Measurements from ENCODE around the gene KIF13A. TPM values are rescaled to one million over a fixed set of nuclear protein-coding genes. Genes with fewer than 3 reads are reported as not detected.

The KIF13A gene
- total RNA-seq, 5 donors from 2014 or later (not counting 1 experiment from before 2014, with no cell fraction given) = 0.55 to 2.0 (median 0.92) TPM

DNA sequence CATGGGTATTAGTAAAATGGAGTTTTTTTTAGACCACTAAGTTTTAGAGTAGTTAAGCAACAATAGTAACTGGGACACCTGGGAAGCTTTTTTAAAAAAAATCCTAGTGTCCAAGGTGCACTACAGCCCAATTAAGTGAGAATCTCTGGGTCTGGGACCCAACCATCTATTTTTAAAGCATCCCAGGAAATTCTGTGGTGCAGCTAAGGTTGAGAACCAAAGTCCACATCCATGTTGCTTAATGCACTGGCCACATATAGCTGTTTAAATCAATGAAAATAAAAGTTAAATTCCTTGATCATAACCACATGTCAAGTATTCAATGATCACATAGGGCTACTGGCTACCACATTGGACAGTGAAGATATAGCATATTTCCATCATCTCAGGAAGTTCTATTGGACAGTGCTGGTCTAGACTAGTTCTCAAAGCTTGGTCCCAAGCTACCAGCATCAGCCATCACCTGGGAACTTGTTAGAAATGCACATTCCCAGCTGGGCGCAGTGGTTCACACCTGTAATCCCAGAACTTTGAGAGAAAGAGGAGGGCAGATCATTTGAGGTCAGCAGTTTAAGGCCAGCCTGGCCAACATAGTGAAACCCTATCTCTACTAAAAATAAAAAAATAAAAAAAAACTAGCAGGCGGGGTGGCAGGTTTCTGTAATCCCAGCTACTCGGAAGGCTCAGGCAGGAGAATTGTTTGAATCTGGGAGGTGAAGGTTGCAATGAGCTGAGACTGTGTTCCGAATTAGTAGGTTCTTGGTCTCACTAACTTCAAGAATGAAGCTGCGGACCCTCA lies 12.7 kb downstream of the KIF13A start:
- CTCF ChIA-PET = no interaction called here
- POLR2A ChIA-PET = no interaction called here
- no peaks in the 10 kb centered on the region for H3K9me3 ChIP-seq
- Mint-ChIP-seq H3K27me3 (peaks cover 9 to 15% of the 10 kb centered on the region in 2 donors), H3K36me3 (no peaks in the 10 kb centered on the region), H3K4me3 (no peak overlapping the region), H3K27ac (no peak overlapping the region), H3K4me1 (peaks cover 0 to 2% (median 0%) of the 10 kb centered on the region in 3 donors), H3K9me3 (no peaks in the 10 kb centered on the region)
- DNase-seq (no peak), ATAC-seq (replicated peaks in 1 of 4) (no peak)
- no peaks in the 10 kb centered on the region for H3K4me1 ChIP-seq (ENCODE audit: control insufficient read depth in 1 of 2, extremely low read depth in 1 of 2, insufficient read depth in 2 of 2, low read length in 2 of 2)
- H3K27ac ChIP-seq (ENCODE audit: low read length) = no peak overlapping the region
- H3K27me3 ChIP-seq (replicated peaks in 1 of 2; ENCODE audit: control insufficient read depth in 2 of 2, extremely low read depth in 1 of 2, insufficient read depth in 2 of 2, low read length in 1 of 2) = no peaks in the 10 kb centered on the region
- 94% methylated on average over 2 of the region's 5 CpGs for WGBS (ENCODE audit: insufficient coverage)
- no peak overlapping the region for H3K4me3 ChIP-seq (ENCODE audit: control insufficient read depth in 1 of 2, extremely low read depth in 1 of 2, low read length in 1 of 2)
- no peaks in the 10 kb centered on the region for H3K36me3 ChIP-seq (ENCODE audit: control insufficient read depth in 2 of 2, extremely low read depth in 1 of 2, insufficient read depth in 1 of 2, low read length in 1 of 2)

GRCh38 chr6:17972978-17973622 lies 14.3 kb downstream of the KIF13A start:
- no peaks in the 10 kb centered on the region for H3K4me1 ChIP-seq (ENCODE audit: control insufficient read depth in 1 of 2, extremely low read depth in 1 of 2, insufficient read depth in 2 of 2, low read length in 2 of 2)
- ATAC-seq (replicated peaks in 1 of 4) = no peak
- Mint-ChIP-seq H3K27ac (no peak overlapping the region), H3K9me3 (no peaks in the 10 kb centered on the region), H3K4me1 (peaks cover 0 to 2% (median 0%) of the 10 kb centered on the region in 3 donors), H3K36me3 (no peaks in the 10 kb centered on the region), H3K27me3 (peaks cover 6 to 19% of the 10 kb centered on the region in 2 donors), H3K4me3 (no peak overlapping the region)
- WGBS (ENCODE audit: insufficient coverage) = 90% methylated on average over 3 of the region's 5 CpGs
- no peaks in the 10 kb centered on the region for H3K9me3 ChIP-seq
- H3K36me3 ChIP-seq (ENCODE audit: control insufficient read depth in 2 of 2, extremely low read depth in 1 of 2, insufficient read depth in 1 of 2, low read length in 1 of 2) = no peaks in the 10 kb centered on the region
- peaks cover 0 to under 1% of the 10 kb centered on the region in 2 experiments for H3K27me3 ChIP-seq (replicated peaks in 1 of 2; ENCODE audit: control insufficient read depth in 2 of 2, extremely low read depth in 1 of 2, insufficient read depth in 2 of 2, low read length in 1 of 2)
- no peak overlapping the region for H3K27ac ChIP-seq (ENCODE audit: low read length)
- no peak for DNase-seq
- no peak overlapping the region for H3K4me3 ChIP-seq (ENCODE audit: control insufficient read depth in 1 of 2, extremely low read depth in 1 of 2, low read length in 1 of 2)
- CTCF ChIA-PET = interaction anchor here (0.6 kb wide), 2 partner anchors 9 to 178 kb away, joined by 3 to 4 read pairs; no protein-coding TSS in a partner anchor
- POLR2A ChIA-PET = no interaction called here

GRCh38 chr6:17972074-17972952 lies 15.1 kb downstream of the KIF13A start:
- DNase-seq (no peak), ATAC-seq (replicated peaks in 1 of 4) (no peak)
- Histone ChIP-seq H3K27me3 (replicated peaks in 1 of 2; ENCODE audit: control insufficient read depth in 2 of 2, extremely low read depth in 1 of 2, insufficient read depth in 2 of 2, low read length in 1 of 2) (peaks cover 0 to 4% of the 10 kb centered on the region in 2 experiments), H3K4me3 (ENCODE audit: control insufficient read depth in 1 of 2, extremely low read depth in 1 of 2, low read length in 1 of 2) (no peak overlapping the region), H3K27ac (ENCODE audit: low read length) (no peak overlapping the region), H3K36me3 (ENCODE audit: control insufficient read depth in 2 of 2, extremely low read depth in 1 of 2, insufficient read depth in 1 of 2, low read length in 1 of 2) (no peaks in the 10 kb centered on the region), H3K9me3 (no peaks in the 10 kb centered on the region), H3K4me1 (ENCODE audit: control insufficient read depth in 1 of 2, extremely low read depth in 1 of 2, insufficient read depth in 2 of 2, low read length in 2 of 2) (no peaks in the 10 kb centered on the region)
- Mint-ChIP-seq H3K4me1 (peaks cover 0 to 2% (median 0%) of the 10 kb centered on the region in 3 donors), H3K36me3 (no peaks in the 10 kb centered on the region), H3K9me3 (no peaks in the 10 kb centered on the region), H3K27me3 (peaks cover 6 to 22% of the 10 kb centered on the region in 2 donors), H3K27ac (no peak overlapping the region), H3K4me3 (no peak overlapping the region)
- WGBS (ENCODE audit: insufficient coverage) = 75% methylated on average over 2 of the region's 7 CpGs
- POLR2A ChIA-PET = no interaction called here
- CTCF ChIA-PET = no interaction called here

GRCh38 chr6:17971128-17972073 lies 16.0 kb downstream of the KIF13A start:
- WGBS (ENCODE audit: insufficient coverage) = no CpG with 5 or more reads among the region's 7 CpGs
- no peaks in the 10 kb centered on the region for H3K36me3 Mint-ChIP-seq
- H3K4me3 Mint-ChIP-seq = no peak overlapping the region
- ChIA-PET CTCF (no interaction called here), POLR2A (no interaction called here)
- no peaks in the 10 kb centered on the region for H3K9me3 ChIP-seq
- no peaks in the 10 kb centered on the region for H3K9me3 Mint-ChIP-seq
- H3K27ac ChIP-seq (ENCODE audit: low read length) = no peak overlapping the region
- H3K4me1 ChIP-seq (ENCODE audit: control insufficient read depth in 1 of 2, extremely low read depth in 1 of 2, insufficient read depth in 2 of 2, low read length in 2 of 2) = no peaks in the 10 kb centered on the region
- peaks cover 0 to 2% (median 0%) of the 10 kb centered on the region in 3 donors for H3K4me1 Mint-ChIP-seq
- H3K27ac Mint-ChIP-seq = no peak overlapping the region
- H3K27me3 Mint-ChIP-seq = peaks cover 6 to 18% of the 10 kb centered on the region in 2 donors
- no peak overlapping the region for H3K4me3 ChIP-seq (ENCODE audit: control insufficient read depth in 1 of 2, extremely low read depth in 1 of 2, low read length in 1 of 2)
- no peaks in the 10 kb centered on the region for H3K36me3 ChIP-seq (ENCODE audit: control insufficient read depth in 2 of 2, extremely low read depth in 1 of 2, insufficient read depth in 1 of 2, low read length in 1 of 2)
- ATAC-seq (replicated peaks in 1 of 4) = no peak
- no peak for DNase-seq
- H3K27me3 ChIP-seq (replicated peaks in 1 of 2; ENCODE audit: control insufficient read depth in 2 of 2, extremely low read depth in 1 of 2, insufficient read depth in 2 of 2, low read length in 1 of 2) = peaks cover 0 to 4% of the 10 kb centered on the region in 2 experiments

DNA sequence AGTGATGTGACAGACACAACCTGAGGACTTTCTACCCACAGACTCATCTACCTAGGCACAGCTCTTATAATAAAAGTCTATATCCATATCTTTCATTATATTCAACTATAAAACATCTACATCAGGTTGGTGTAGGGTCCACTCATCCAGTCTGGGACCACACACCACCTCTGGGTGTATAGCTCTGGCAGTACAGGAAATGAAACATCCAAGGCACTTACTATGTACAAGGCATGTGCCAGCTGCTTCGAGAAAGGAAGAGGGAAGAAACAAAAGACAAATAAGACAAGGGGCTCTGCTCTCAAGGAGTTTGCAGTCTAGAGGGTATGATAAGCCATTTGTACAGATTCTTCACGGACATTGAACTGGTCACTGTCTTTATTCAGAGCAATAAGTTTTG lies 18.6 kb downstream of the KIF13A start:
- H3K27ac Mint-ChIP-seq = no peak overlapping the region
- 82% methylated on average over 2 of the region's 2 CpGs for WGBS (ENCODE audit: insufficient coverage)
- H3K27me3 ChIP-seq (replicated peaks in 1 of 2; ENCODE audit: control insufficient read depth in 2 of 2, extremely low read depth in 1 of 2, insufficient read depth in 2 of 2, low read length in 1 of 2) = peaks cover 0 to 4% of the 10 kb centered on the region in 2 experiments
- no peak overlapping the region for H3K27ac ChIP-seq (ENCODE audit: low read length)
- H3K4me3 ChIP-seq (ENCODE audit: control insufficient read depth in 1 of 2, extremely low read depth in 1 of 2, low read length in 1 of 2) = no peak overlapping the region
- H3K9me3 ChIP-seq = no peaks in the 10 kb centered on the region
- DNase-seq (no peak), ATAC-seq (replicated peaks in 1 of 4) (no peak)
- ChIA-PET CTCF (no interaction called here), POLR2A (no interaction called here)
- peaks cover 0 to 2% (median 0%) of the 10 kb centered on the region in 3 donors for H3K4me1 Mint-ChIP-seq
- no peaks in the 10 kb centered on the region for H3K36me3 Mint-ChIP-seq
- H3K4me1 ChIP-seq (ENCODE audit: control insufficient read depth in 1 of 2, extremely low read depth in 1 of 2, insufficient read depth in 2 of 2, low read length in 2 of 2) = no peaks in the 10 kb centered on the region
- H3K4me3 Mint-ChIP-seq = no peak overlapping the region
- H3K27me3 Mint-ChIP-seq = peaks cover 6 to 18% of the 10 kb centered on the region in 2 donors
- H3K36me3 ChIP-seq (ENCODE audit: control insufficient read depth in 2 of 2, extremely low read depth in 1 of 2, insufficient read depth in 1 of 2, low read length in 1 of 2) = no peaks in the 10 kb centered on the region
- H3K9me3 Mint-ChIP-seq = no peaks in the 10 kb centered on the region

Data from T-cell (primary cell).